Endodermal cell (in vitro differentiated cells): Measurements from ENCODE around the gene LAMA2. TPM values are rescaled to one million over a fixed set of nuclear protein-coding genes. Genes with fewer than 3 reads are reported as not detected.

ENCODE experiments used
- DNase-seq: peaks from one replicate; pipeline ENCODE4 v3.0.0-alpha.2; 2017
- H3K27ac ChIP-seq: 2 replicates; pipeline ENCODE4 v1.5.1; 2013; ENCODE audit warnings: mild to moderate bottlenecking, low read depth, low read length, moderate library complexity
- H3K27me3 ChIP-seq: 2 replicates; pipeline ENCODE4 v1.6.1; 2013; ENCODE audit warnings: mild to moderate bottlenecking, low read length, moderate library complexity; ENCODE audit not compliant: insufficient read depth, control insufficient read depth, poor library complexity, severe bottlenecking
- H3K36me3 ChIP-seq: 2 replicates; pipeline ENCODE4 v1.7.0; 2013; ENCODE audit warnings: mild to moderate bottlenecking, low read length, moderate library complexity; ENCODE audit not compliant: control insufficient read depth, insufficient read depth
- H3K4me1 ChIP-seq: one replicate; pipeline ENCODE4 v1.7.0; 2013; ENCODE audit warnings: low read length; ENCODE audit not compliant: control insufficient read depth, insufficient read depth
- H3K4me3 ChIP-seq: 2 replicates; pipeline ENCODE4 v1.5.1; 2013; ENCODE audit warnings: mild to moderate bottlenecking, low read length, moderate library complexity
- H3K9ac ChIP-seq: 2 replicates; pipeline ENCODE4 v1.6.1; 2013; ENCODE audit warnings: mild to moderate bottlenecking, low read length, moderate library complexity; ENCODE audit not compliant: poor library complexity, severe bottlenecking; ENCODE audit errors: extremely low read depth
- H3K9me3 ChIP-seq: 2 replicates; pipeline ENCODE4 v1.6.1; 2013; ENCODE audit warnings: mild to moderate bottlenecking, low read length, moderate library complexity; ENCODE audit not compliant: control insufficient read depth
- H3K27ac Mint-ChIP-seq: 2 replicates; pipeline ENCODE4 v1.8.0; 2020; ENCODE audit warnings: mixed read lengths
- H3K27me3 Mint-ChIP-seq: 2 replicates; pipeline ENCODE4 v1.8.0; 2021; ENCODE audit warnings: mild to moderate bottlenecking, mixed read lengths; ENCODE audit not compliant: insufficient read depth
- H3K36me3 Mint-ChIP-seq: 2 replicates; pipeline ENCODE4 v1.8.0; 2020; ENCODE audit warnings: low read depth, mixed read lengths
- H3K4me1 Mint-ChIP-seq: 2 replicates; pipeline ENCODE4 v1.8.0; 2020; ENCODE audit warnings: mixed read lengths
- H3K4me3 Mint-ChIP-seq: 2 replicates; pipeline ENCODE4 v1.8.0; 2020; ENCODE audit warnings: mild to moderate bottlenecking, moderate library complexity, mixed read lengths
- H3K9me3 Mint-ChIP-seq: 2 replicates; pipeline ENCODE4 v1.8.0; 2020; ENCODE audit warnings: mild to moderate bottlenecking, mixed read lengths
- CTCF ChIP-seq: fragments of 200-600 bp; sonication (generic); conservative IDR thresholded peaks from 2 replicates; pipeline ENCODE4 v1.5.0; 2021; ENCODE audit warnings: antibody characterized with exemption, mild to moderate bottlenecking
- WGBS, 2 experiments: methylation state at CpG; one replicate each; pipeline versions ENCODE4 v1.1.5 to v1.1.7; 2013; ENCODE audit warnings: missing lambda C conversion rate in 2 of 2, mixed read lengths in 1 of 2; ENCODE audit not compliant: insufficient coverage in 1 of 2, insufficient read length in 1 of 2; 5-methylcytosine and 5-hydroxymethylcytosine counted together
- total RNA-seq, 2 donors: library from RNA; stranded (reverse); fragmentation: NEBNext Ultra II Directional in 1 of 2; extraction: Animal tissue kit (Norgen Biotek cat#: 25700) in 1 of 2; gene quantifications; 2 replicates in 1 of 2; 3 replicates in 1 of 2; pipeline ENCODE4 v1.2.1, GENCODE V29; 2021

Gene LAMA2
- total RNA-seq, 2 donors from 2014 or later, result 2.3 to 4.1 TPM

GRCh38 chr6:129192458-129192989 is 309.6 kb downstream of the LAMA2 start:
- Mint-ChIP-seq H3K9me3 (no peaks in the 10 kb centered on the region), H3K27ac (no peak overlapping the region), H3K4me3 (no peak overlapping the region), H3K4me1 (no peaks in the 10 kb centered on the region), H3K36me3 (no peaks in the 10 kb centered on the region), H3K27me3 (no peaks in the 10 kb centered on the region)
- TF ChIP-seq CTCF, result no peak
- Histone ChIP-seq H3K4me3 (no peak overlapping the region), H3K9me3 (no peaks in the 10 kb centered on the region), H3K36me3 (no peaks in the 10 kb centered on the region), H3K9ac (no peak overlapping the region), H3K27ac (no peak overlapping the region), H3K4me1 (no peaks in the 10 kb centered on the region), H3K27me3 (no peaks in the 10 kb centered on the region)
- 93 to 96% methylated on average over 3 to 14 of the region's 14 CpGs for WGBS, 2 experiments
- no peak for DNase-seq

- TF ChIP-seq CTCF, result no peak
- H3K27ac Mint-ChIP-seq, result no peak overlapping the region
- Histone ChIP-seq H3K4me3 (no peak overlapping the region), H3K9ac (no peak overlapping the region), H3K27ac (no peak overlapping the region), H3K36me3 (no peaks in the 10 kb centered on the region), H3K9me3 (no peaks in the 10 kb centered on the region), H3K27me3 (no peaks in the 10 kb centered on the region), H3K4me1 (no peaks in the 10 kb centered on the region)
- H3K36me3 Mint-ChIP-seq, result no peaks in the 10 kb centered on the region
- no peaks in the 10 kb centered on the region for H3K27me3 Mint-ChIP-seq
- 91 to 97% methylated on average over 6 to 7 of the region's 7 CpGs for WGBS, 2 experiments
- H3K9me3 Mint-ChIP-seq, result no peaks in the 10 kb centered on the region
- H3K4me3 Mint-ChIP-seq, result no peak overlapping the region
- DNase-seq, result no peak
- no peaks in the 10 kb centered on the region for H3K4me1 Mint-ChIP-seq
These were observed 311.5 kb downstream of the LAMA2 start for GRCh38 chr6:129194306-129194941.

GRCh38 chr6:129195161-129195560 is 312.2 kb downstream of the LAMA2 start:
- DNase-seq, result no peak
- H3K9me3 ChIP-seq, result no peaks in the 10 kb centered on the region
- Mint-ChIP-seq H3K4me1 (no peaks in the 10 kb centered on the region), H3K27ac (no peak overlapping the region), H3K9me3 (no peaks in the 10 kb centered on the region), H3K4me3 (no peak overlapping the region), H3K27me3 (no peaks in the 10 kb centered on the region), H3K36me3 (no peaks in the 10 kb centered on the region)
- no peaks in the 10 kb centered on the region for H3K27me3 ChIP-seq
- no peak overlapping the region for H3K9ac ChIP-seq
- no peak overlapping the region for H3K4me3 ChIP-seq
- H3K36me3 ChIP-seq, result no peaks in the 10 kb centered on the region
- WGBS, 2 experiments, result 85 to 87% methylated on average over 2 of the region's 2 CpGs
- TF ChIP-seq CTCF, result no peak
- no peaks in the 10 kb centered on the region for H3K4me1 ChIP-seq
- peak overlapping the region; percentile 59 for H3K27ac ChIP-seq
